Heart left ventricle (tissue), 16 donors: ENCODE data around the gene EIF2S3. TPM values are rescaled to one million over a fixed set of nuclear protein-coding genes. Genes with fewer than 3 reads are reported as not detected.

Experiments
- ATAC-seq, 4 donors: fragments of 200-7000 bp; cut with Tn5 transposase; one replicate each; pipeline ENCODE4 v1.9.1; 2020 to 2022; ENCODE audit warnings: moderate library complexity in 4 of 4, mild to moderate bottlenecking in 3 of 4, moderate number of reproducible peaks in 1 of 4
- DNase-seq, 5 donors: peaks; one replicate each; pipeline ENCODE4 v3.0.0-alpha.2; 2020
- H3K27ac ChIP-seq, 12 donors: fragments of 200-600 bp; sonication (generic) in 4 of 12; one replicate each; pipeline versions ENCODE4 v1.5.0 to v1.8.0; 2016 to 2022; ENCODE audit warnings: mild to moderate bottlenecking in 2 of 12
- H3K27me3 ChIP-seq, 9 donors: fragments of 200-600 bp; sonication (generic) in 2 of 9; one replicate each; pipeline versions ENCODE4 v1.5.1 to v1.8.0; 2016 to 2022; ENCODE audit warnings: mild to moderate bottlenecking in 3 of 9
- H3K36me3 ChIP-seq, 9 donors: fragments of 200-600 bp; sonication (generic) in 2 of 9; one replicate each; pipeline versions ENCODE4 v1.5.0 to v1.8.0; 2018 to 2022; ENCODE audit warnings: mild to moderate bottlenecking in 2 of 9
- H3K4me1 ChIP-seq, 12 donors: fragments of 200-600 bp; sonication (generic) in 4 of 12; one replicate each; pipeline versions ENCODE4 v1.5.0 to v1.8.0; 2016 to 2022; ENCODE audit warnings: mild to moderate bottlenecking in 3 of 12
- H3K4me3 ChIP-seq, 12 donors: fragments of 200-600 bp; sonication (generic) in 4 of 12; one replicate each; pipeline versions ENCODE4 v1.5.0 to v1.8.0; 2017 to 2022; ENCODE audit warnings: mild to moderate bottlenecking in 9 of 12, moderate library complexity in 4 of 12
- H3K9me3 ChIP-seq, 12 donors: fragments of 200-600 bp; sonication (generic) in 4 of 12; one replicate each; pipeline versions ENCODE4 v1.5.0 to v1.8.0; 2016 to 2022; ENCODE audit warnings: mild to moderate bottlenecking in 1 of 12
- POLR2A ChIP-seq, 2 donors: fragments of 450-650 bp; IDR thresholded peaks; one replicate each; pipeline ENCODE4 v1.6.1; 2017; ENCODE audit warnings: antibody characterized with exemption in 2 of 2, mild to moderate bottlenecking in 2 of 2, moderate library complexity in 2 of 2
- WGBS, 4 donors: extraction: QIAGEN DNeasy Blood & Tissue Kit in 2 of 4; methylation state at CpG; one replicate each; pipeline versions ENCODE4 v1.1.5 to v1.1.7; 2013 to 2018; 5-methylcytosine and 5-hydroxymethylcytosine counted together
- intact Hi-C, 10 donors: fragments of 100-400 bp; cut with DNase I; formaldehyde crosslinking; loops; one replicate each; pipeline versions ENCODE4 v1.11.1 to v1.14.2; 2022
- polyA plus RNA-seq, 2 donors: library from polyadenylated mRNA; stranded (reverse); fragments of 200-250 nt; gene quantifications; one replicate each; pipeline ENCODE4 v1.2.3, GENCODE V29; 2013
- total RNA-seq, 9 donors: library from RNA; depleted of rRNA in 2 of 9; stranded (reverse); fragments of >200 nt in 2 of 9; fragmentation: NEBNext Ultra II Directional in 3 of 9; extraction: Animal tissue kit (Norgen Biotek cat#: 25700) in 3 of 9; gene quantifications; one replicate each; pipeline versions ENCODE4 v1.1.0 to v1.2.4, GENCODE V29; 2016 to 2023
- TF ChIP-seq, protein P1 (sequence below), 12 donors: fragments of 200-600 bp; sonication (generic) in 4 of 12; IDR thresholded peaks; one replicate each; pipeline versions ENCODE4 v1.5.0 to v1.8.0; 2018 to 2022; ENCODE audit warnings: antibody characterized with exemption in 12 of 12, mild to moderate bottlenecking in 5 of 12
- donor health status: ischemic (EF 13 %, LVEDD 7.1; RV severe dilation, severe dysfunction).
- donor health status: healthy with polysubstance abuse.
- donor health status: DM: no; HTN: yes; CAD: no.
- donor health status: DM: no; HTN: no; CAD: no.
- donor health status: ischemic (EF 25% LVEDD 6.9; RV normal size, moderate dysfunction).
- donor health status: ischemic (EF 25% LVEDD 5.7; RV mildly dilated, moderate dysfunction).
- donor health status: healthy.
- donor health status: DM: yes; HTN: yes; CAD: no.
- donor health status: ischemic (EF 35%, LVEDD 5.7; RV mildly dilated, moderate dysfunction).
- donor health status: nonischemic (EF 11% LVEDD 7.7; RV severe dilation, severe dysfunction).
- donor health status: DM: yes; HTN: yes; CAD: no.
- donor health status: PGD.
- donor health status: ischemic (EF 29% LVEDD 5.4; RV normal size, mild dysfunction).
- donor health status: nonischemic (EF 23%, LVEDD 6.1; RV moderate dilation, normal function).

The EIF2S3 gene
- total and polyA plus RNA-seq, 11 donors = 22.9 to 126 (median 82.5) TPM

GRCh38 chrX:24023972-24024669 lies 30.6 kb upstream of the EIF2S3 start:
- DNase-seq (no peak), ATAC-seq (no peak)
- intact Hi-C loops = loop anchor here in 4 of 10 donors (2.0 to 10.0 kb wide), 4 partner anchors 31 to 239 kb away; partner anchors contain the start of genes APOO (in 3 of the 4), CXorf58 (in 3 of the 4), EIF2S3 (in 1 of the 4) and SAT1 (in 1 of the 4)
- Histone ChIP-seq H3K9me3 (no peaks in the 10 kb centered on the region), H3K36me3 (no peaks in the 10 kb centered on the region), H3K27ac (peak overlapping the region; percentile 38 to 97 (median 94)), H3K4me1 (peaks cover 0 to 22% (median 2%) of the 10 kb centered on the region in 12 donors), H3K27me3 (peaks cover 0 to 45% (median 0%) of the 10 kb centered on the region in 9 donors), H3K4me3 (peak overlapping the region; percentile 51 to 99 (median 82))
- no peak for TF ChIP-seq POLR2A (IDR thresholded peaks at IDR 0.05)
- TF ChIP-seq, protein P1, sequence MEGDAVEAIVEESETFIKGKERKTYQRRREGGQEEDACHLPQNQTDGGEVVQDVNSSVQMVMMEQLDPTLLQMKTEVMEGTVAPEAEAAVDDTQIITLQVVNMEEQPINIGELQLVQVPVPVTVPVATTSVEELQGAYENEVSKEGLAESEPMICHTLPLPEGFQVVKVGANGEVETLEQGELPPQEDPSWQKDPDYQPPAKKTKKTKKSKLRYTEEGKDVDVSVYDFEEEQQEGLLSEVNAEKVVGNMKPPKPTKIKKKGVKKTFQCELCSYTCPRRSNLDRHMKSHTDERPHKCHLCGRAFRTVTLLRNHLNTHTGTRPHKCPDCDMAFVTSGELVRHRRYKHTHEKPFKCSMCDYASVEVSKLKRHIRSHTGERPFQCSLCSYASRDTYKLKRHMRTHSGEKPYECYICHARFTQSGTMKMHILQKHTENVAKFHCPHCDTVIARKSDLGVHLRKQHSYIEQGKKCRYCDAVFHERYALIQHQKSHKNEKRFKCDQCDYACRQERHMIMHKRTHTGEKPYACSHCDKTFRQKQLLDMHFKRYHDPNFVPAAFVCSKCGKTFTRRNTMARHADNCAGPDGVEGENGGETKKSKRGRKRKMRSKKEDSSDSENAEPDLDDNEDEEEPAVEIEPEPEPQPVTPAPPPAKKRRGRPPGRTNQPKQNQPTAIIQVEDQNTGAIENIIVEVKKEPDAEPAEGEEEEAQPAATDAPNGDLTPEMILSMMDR (IDR thresholded peaks at IDR 0.05) = no peak
- WGBS, 4 donors = 1 to 44% (median 22%) methylated on average over 19 of the region's 19 CpGs

- intact Hi-C loops = loop anchor here in 5 of 10 donors (1.0 to 10.0 kb wide), 6 partner anchors 29 to 240 kb away; partner anchors contain the start of genes CXorf58 (in 5 of the 5), APOO (in 4 of the 5), EIF2S3 (in 3 of the 5) and SAT1 (in 1 of the 5)
- H3K9me3 ChIP-seq = no peaks in the 10 kb centered on the region
Measured at GRCh38 chrX:24024819-24025740, 29.7 kb upstream of the EIF2S3 start.

DNA sequence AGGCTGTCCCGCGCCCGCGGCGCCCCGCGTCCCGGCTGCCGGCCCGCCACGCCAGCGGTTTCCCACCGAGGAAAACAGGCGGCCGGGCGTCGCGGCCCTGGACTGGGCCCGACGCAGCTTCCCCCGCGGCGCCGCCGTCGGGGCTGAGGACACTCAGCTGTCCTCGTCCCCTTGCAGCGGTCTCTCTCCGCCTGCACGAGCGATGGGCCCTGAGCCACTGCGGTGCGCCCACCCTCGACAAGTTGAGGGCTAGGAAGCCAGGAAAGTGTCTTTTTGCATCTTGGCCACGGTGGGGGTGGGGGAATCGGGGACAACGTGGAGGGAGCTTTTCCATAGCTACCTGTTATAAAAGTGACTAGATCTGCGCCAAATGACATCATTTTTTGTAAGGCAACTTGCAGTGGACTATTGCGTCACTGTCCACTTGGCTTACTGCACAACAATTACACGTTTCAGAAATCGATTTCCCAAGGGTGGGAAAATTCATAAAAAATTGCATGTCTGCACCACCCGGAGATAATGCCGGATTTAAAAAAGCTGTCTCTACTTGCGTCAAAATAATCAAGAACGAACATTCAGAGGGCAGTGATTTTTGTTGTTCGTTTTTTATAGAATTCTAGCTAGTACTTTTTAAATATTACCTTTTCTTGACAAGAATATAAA lies 28.9 kb upstream of the EIF2S3 start:
- H3K27me3 ChIP-seq = peaks cover 0 to 50% (median 0%) of the 10 kb centered on the region in 9 donors
- ATAC-seq = peak; percentile 18 to 61 (median 38)

More at GRCh38 chrX:24024819-24025740, 29.7 kb upstream of the EIF2S3 start:
- ATAC-seq (peak; percentile 93 to 97 (median 96)), DNase-seq (peak; percentile 89 to 93 (median 91))
- peak overlapping the region; percentile 51 to 99 (median 82) for H3K4me3 ChIP-seq
- WGBS, 4 donors = 0 to 50% (median 17%) methylated on average over 44 to 107 of the region's 111 CpGs
- H3K4me1 ChIP-seq = peaks cover 0 to 13% (median under 1%) of the 10 kb centered on the region in 12 donors
- peak overlapping the region; percentile 90 to 97 (median 96) for H3K27ac ChIP-seq
- peaks cover 0 to 46% (median 0%) of the 10 kb centered on the region in 9 donors for H3K27me3 ChIP-seq
- H3K36me3 ChIP-seq = no peaks in the 10 kb centered on the region
- TF ChIP-seq, protein P1 (IDR thresholded peaks at IDR 0.05) = peak in 6 of 12 donors; percentile 19 to 40 (median 30)
- peak in 1 of 2 donors; percentile 84 for TF ChIP-seq POLR2A (IDR thresholded peaks at IDR 0.05)

More for the DNA sequence above, 28.9 kb upstream of the EIF2S3 start:
- WGBS, 4 donors = 0 to 42% (median 17%) methylated on average over 25 to 46 of the region's 46 CpGs
- no peaks in the 10 kb centered on the region for H3K9me3 ChIP-seq
- peak overlapping the region; percentile 45 to 99 (median 82) for H3K4me3 ChIP-seq
- H3K4me1 ChIP-seq = peaks cover 0 to 7% (median 0%) of the 10 kb centered on the region in 12 donors
- H3K27ac ChIP-seq = peak overlapping the region; percentile 90 to 97 (median 96)
- H3K36me3 ChIP-seq = no peaks in the 10 kb centered on the region
- DNase-seq = no peak
- TF ChIP-seq POLR2A (IDR thresholded peaks at IDR 0.05) = peak in 1 of 2 donors; percentile 33
- TF ChIP-seq, protein P1 (IDR thresholded peaks at IDR 0.05) = no peak
- intact Hi-C loops = loop anchor here in 5 of 10 donors (1.0 to 10.0 kb wide), 6 partner anchors 28 to 241 kb away; partner anchors contain the start of genes CXorf58 (in 4 of the 5), APOO (in 3 of the 5), EIF2S3 (in 3 of the 5) and SAT1 (in 1 of the 5)
